B cell (primary cell): ENCODE results near the gene BRICD5. TPM values are rescaled to one million over a fixed set of nuclear protein-coding genes. Genes with fewer than 3 reads are reported as not detected.

ENCODE experiments used
- ATAC-seq: fragments of 200-7000 bp; cut with Tn5 transposase; one replicate; pipeline ENCODE4 v1.10.0; 2021; ENCODE audit warnings: low read depth, mild to moderate bottlenecking, moderate number of reproducible peaks, moderate library complexity
- CTCF ChIA-PET: fragments of 350-600 bp; sonication (Branson Sonifier 250); formaldehyde crosslinking; loops from one replicate; lab custom pipeline; 2021; ENCODE audit warnings: antibody characterized with exemption, inconsistent platforms; lab: Charles Lee
- POLR2A ChIA-PET: fragments of 350-600 bp; sonication (Branson Sonifier 250); formaldehyde crosslinking; loops from one replicate; lab custom pipeline; 2021; ENCODE audit warnings: antibody characterized with exemption; lab: Charles Lee
- DNase-seq: peaks from one replicate; pipeline ENCODE4 v3.0.0; 2013
- H2AFZ ChIP-seq: 2 replicates; pipeline ENCODE4 v1.6.1; 2012; ENCODE audit warnings: mild to moderate bottlenecking, low read depth, low read length; ENCODE audit not compliant: insufficient read depth, poor library complexity, severe bottlenecking
- H3K27ac ChIP-seq, 2 donors: 1 replicate in 1 of 2; 2 replicates in 1 of 2; pipeline ENCODE4 v1.5.1; 2012 to 2013; ENCODE audit warnings: low read length in 2 of 2, mild to moderate bottlenecking in 2 of 2, moderate library complexity in 1 of 2
- H3K27me3 ChIP-seq, 4 experiments: fragments of 200-600 bp in 1 of 4; sonication (generic) in 1 of 4; replicated peaks in 1 of 4; 1 replicate in 2 of 4; 2 replicates in 2 of 4; pipeline versions ENCODE4 v1.6.1 to v1.7.0; 2013 to 2016; ENCODE audit warnings: low read length in 3 of 4, mild to moderate bottlenecking in 2 of 4, mixed read lengths in 1 of 4, moderate library complexity in 1 of 4; ENCODE audit not compliant: insufficient read depth in 4 of 4, control insufficient read depth in 3 of 4; ENCODE audit errors: control extremely low read depth in 1 of 4
- H3K36me3 ChIP-seq, 2 experiments: replicated peaks in 1 of 2; 1 replicate in 1 of 2; 2 replicates in 1 of 2; pipeline versions ENCODE4 v1.6.1 to v1.7.1; 2013; ENCODE audit warnings: low read length in 1 of 2; ENCODE audit not compliant: insufficient read depth in 2 of 2, control insufficient read depth in 1 of 2; ENCODE audit errors: control extremely low read depth in 1 of 2, extremely low read depth in 1 of 2
- H3K4me1 ChIP-seq, 2 donors: fragments of 200-600 bp in 1 of 2; sonication (generic) in 1 of 2; 1 replicate in 1 of 2; 2 replicates in 1 of 2; pipeline versions ENCODE4 v1.5.1 to v1.6.1; 2013 to 2017; ENCODE audit warnings: low read length in 2 of 2; ENCODE audit not compliant: control insufficient read depth in 2 of 2, insufficient read depth in 2 of 2
- H3K4me2 ChIP-seq: replicated peaks from 2 replicates; pipeline ENCODE3; 2012; ENCODE audit warnings: mild to moderate bottlenecking, low read depth, low read length; ENCODE audit not compliant: poor library complexity, severe bottlenecking
- H3K4me3 ChIP-seq, 5 experiments: fragments of 200-600 bp in 1 of 5; sonication (generic) in 1 of 5; 1 replicate in 3 of 5; 2 replicates in 2 of 5; pipeline versions ENCODE4 v1.5.1 to v1.7.0; 2011 to 2016; ENCODE audit warnings: low read length in 4 of 5, mild to moderate bottlenecking in 4 of 5, low read depth in 2 of 5, control low read depth in 1 of 5, moderate library complexity in 1 of 5; ENCODE audit not compliant: insufficient read depth in 1 of 5; ENCODE audit errors: control extremely low read depth in 1 of 5, extremely low read depth in 1 of 5
- H3K79me2 ChIP-seq: fragments of 200-600 bp; sonication (generic); one replicate; pipeline ENCODE4 v1.6.0; 2016; ENCODE audit warnings: low read length; ENCODE audit not compliant: control insufficient read depth, insufficient read depth
- H3K9ac ChIP-seq: fragments of 200-600 bp; sonication (generic); 2 replicates; pipeline ENCODE4 v1.6.1; 2017; ENCODE audit warnings: mild to moderate bottlenecking, low read length, moderate library complexity
- H3K9me3 ChIP-seq, 3 donors: one replicate each; pipeline versions ENCODE4 v1.6.1 to v1.7.1; 2013; ENCODE audit warnings: low read length in 2 of 3; ENCODE audit not compliant: control insufficient read depth in 2 of 3, insufficient read depth in 1 of 3; ENCODE audit errors: control extremely low read depth in 1 of 3
- H4K20me1 ChIP-seq: 2 replicates; pipeline ENCODE4 v1.6.0; 2012; ENCODE audit warnings: mild to moderate bottlenecking, low read length; ENCODE audit not compliant: insufficient read depth, control insufficient read depth, poor library complexity, severe bottlenecking
- H3K27ac Mint-ChIP-seq: one replicate; pipeline ENCODE4 v1.8.0; 2021; ENCODE audit warnings: mixed read lengths
- H3K27me3 Mint-ChIP-seq: one replicate; pipeline ENCODE4 v1.8.0; 2021; ENCODE audit warnings: mixed read lengths
- H3K4me1 Mint-ChIP-seq: one replicate; pipeline ENCODE4 v1.8.0; 2021; ENCODE audit warnings: mixed read lengths
- H3K4me3 Mint-ChIP-seq: one replicate; pipeline ENCODE4 v1.8.0; 2021; ENCODE audit warnings: mixed read lengths
- H3K9me3 Mint-ChIP-seq: one replicate; pipeline ENCODE4 v1.8.0; 2022; ENCODE audit warnings: mixed read lengths; ENCODE audit not compliant: insufficient read depth
- EZH2 ChIP-seq: IDR thresholded peaks from 2 replicates; pipeline ENCODE4 v1.6.1; 2012; ENCODE audit warnings: borderline replicate concordance, low read depth, mild to moderate bottlenecking, moderate library complexity, low read length; ENCODE audit not compliant: insufficient read depth, poor library complexity, severe bottlenecking
- WGBS: methylation state at CpG from one replicate; pipeline ENCODE4 v1.1.5; 2013; ENCODE audit warnings: missing lambda C conversion rate; ENCODE audit not compliant: insufficient coverage; 5-methylcytosine and 5-hydroxymethylcytosine counted together
- intact Hi-C: fragments of 100-400 bp; cut with micrococcal nuclease; formaldehyde crosslinking; loops from one replicate; pipeline ENCODE4 v1.10.0; 2022
- polyA plus RNA-seq: library from polyadenylated mRNA; depleted of rRNA; stranded (reverse); fragments of >200 nt; gene quantifications from 2 replicates; pipeline ENCODE4 v1.2.3, GENCODE V29; 2012
- total RNA-seq, 2 donors: library from RNA; stranded (reverse); fragments of 120-200 nt in 1 of 2; gene quantifications; 1 replicate in 1 of 2; 2 replicates in 1 of 2; pipeline versions ENCODE4 v1.2.3 to v1.2.4, GENCODE V29; 2013 to 2022
- TF ChIP-seq, protein P1 (sequence below): fragments of 200-600 bp; IDR thresholded peaks from one replicate; pipeline ENCODE4 v1.8.0; 2022; ENCODE audit warnings: antibody characterized with exemption, mild to moderate bottlenecking

Gene BRICD5
- total and polyA plus RNA-seq, 2 donors (not counting 1 experiment from before 2014, with no cell fraction given), result 11.9 to 18.3 TPM

DNA sequence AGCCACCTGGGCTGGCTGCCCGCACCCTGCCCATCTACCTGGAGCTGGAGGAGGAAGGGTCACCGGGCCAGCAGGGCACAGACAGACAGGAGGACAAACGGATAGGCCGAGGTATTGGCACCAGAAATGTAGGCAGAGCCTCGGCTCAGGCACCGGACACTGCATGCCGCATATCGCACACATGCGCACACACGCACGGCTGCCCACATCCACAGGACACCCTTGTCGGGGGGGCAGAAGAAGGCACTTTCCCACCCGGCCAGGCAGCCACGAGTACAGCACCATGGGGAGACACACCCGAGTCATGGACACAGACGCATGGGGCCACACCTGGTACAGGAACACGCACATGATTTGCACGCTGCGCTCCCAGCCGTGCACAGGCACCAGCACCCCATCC is 28.7 kb downstream of the BRICD5 start:
- Histone ChIP-seq H3K4me2 (no peak overlapping the region), H3K36me3 (peaks cover 0 to 1% of the 10 kb centered on the region in 2 experiments), H3K4me3 (no peak overlapping the region), H3K79me2 (no peaks in the 10 kb centered on the region), H3K9me3 (no peaks in the 10 kb centered on the region), H3K9ac (no peak overlapping the region), H3K4me1 (no peaks in the 10 kb centered on the region), H3K27ac (no peak overlapping the region), H2AFZ (no peak overlapping the region), H4K20me1 (no peaks in the 10 kb centered on the region), H3K27me3 (no peaks in the 10 kb centered on the region)
- Mint-ChIP-seq H3K27ac (no peak overlapping the region), H3K4me1 (peaks cover 7% of the 10 kb centered on the region), H3K9me3 (no peaks in the 10 kb centered on the region), H3K27me3 (no peaks in the 10 kb centered on the region), H3K4me3 (no peak overlapping the region)
- no peak for ATAC-seq
- TF ChIP-seq, protein P1, sequence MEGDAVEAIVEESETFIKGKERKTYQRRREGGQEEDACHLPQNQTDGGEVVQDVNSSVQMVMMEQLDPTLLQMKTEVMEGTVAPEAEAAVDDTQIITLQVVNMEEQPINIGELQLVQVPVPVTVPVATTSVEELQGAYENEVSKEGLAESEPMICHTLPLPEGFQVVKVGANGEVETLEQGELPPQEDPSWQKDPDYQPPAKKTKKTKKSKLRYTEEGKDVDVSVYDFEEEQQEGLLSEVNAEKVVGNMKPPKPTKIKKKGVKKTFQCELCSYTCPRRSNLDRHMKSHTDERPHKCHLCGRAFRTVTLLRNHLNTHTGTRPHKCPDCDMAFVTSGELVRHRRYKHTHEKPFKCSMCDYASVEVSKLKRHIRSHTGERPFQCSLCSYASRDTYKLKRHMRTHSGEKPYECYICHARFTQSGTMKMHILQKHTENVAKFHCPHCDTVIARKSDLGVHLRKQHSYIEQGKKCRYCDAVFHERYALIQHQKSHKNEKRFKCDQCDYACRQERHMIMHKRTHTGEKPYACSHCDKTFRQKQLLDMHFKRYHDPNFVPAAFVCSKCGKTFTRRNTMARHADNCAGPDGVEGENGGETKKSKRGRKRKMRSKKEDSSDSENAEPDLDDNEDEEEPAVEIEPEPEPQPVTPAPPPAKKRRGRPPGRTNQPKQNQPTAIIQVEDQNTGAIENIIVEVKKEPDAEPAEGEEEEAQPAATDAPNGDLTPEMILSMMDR, result no peak
- no peak for TF ChIP-seq EZH2
- intact Hi-C loops, result no loop called here
- DNase-seq, result no peak
- ChIA-PET POLR2A (no interaction called here), CTCF (no interaction called here)
- 95% methylated on average over 20 of the region's 20 CpGs for WGBS

DNA sequence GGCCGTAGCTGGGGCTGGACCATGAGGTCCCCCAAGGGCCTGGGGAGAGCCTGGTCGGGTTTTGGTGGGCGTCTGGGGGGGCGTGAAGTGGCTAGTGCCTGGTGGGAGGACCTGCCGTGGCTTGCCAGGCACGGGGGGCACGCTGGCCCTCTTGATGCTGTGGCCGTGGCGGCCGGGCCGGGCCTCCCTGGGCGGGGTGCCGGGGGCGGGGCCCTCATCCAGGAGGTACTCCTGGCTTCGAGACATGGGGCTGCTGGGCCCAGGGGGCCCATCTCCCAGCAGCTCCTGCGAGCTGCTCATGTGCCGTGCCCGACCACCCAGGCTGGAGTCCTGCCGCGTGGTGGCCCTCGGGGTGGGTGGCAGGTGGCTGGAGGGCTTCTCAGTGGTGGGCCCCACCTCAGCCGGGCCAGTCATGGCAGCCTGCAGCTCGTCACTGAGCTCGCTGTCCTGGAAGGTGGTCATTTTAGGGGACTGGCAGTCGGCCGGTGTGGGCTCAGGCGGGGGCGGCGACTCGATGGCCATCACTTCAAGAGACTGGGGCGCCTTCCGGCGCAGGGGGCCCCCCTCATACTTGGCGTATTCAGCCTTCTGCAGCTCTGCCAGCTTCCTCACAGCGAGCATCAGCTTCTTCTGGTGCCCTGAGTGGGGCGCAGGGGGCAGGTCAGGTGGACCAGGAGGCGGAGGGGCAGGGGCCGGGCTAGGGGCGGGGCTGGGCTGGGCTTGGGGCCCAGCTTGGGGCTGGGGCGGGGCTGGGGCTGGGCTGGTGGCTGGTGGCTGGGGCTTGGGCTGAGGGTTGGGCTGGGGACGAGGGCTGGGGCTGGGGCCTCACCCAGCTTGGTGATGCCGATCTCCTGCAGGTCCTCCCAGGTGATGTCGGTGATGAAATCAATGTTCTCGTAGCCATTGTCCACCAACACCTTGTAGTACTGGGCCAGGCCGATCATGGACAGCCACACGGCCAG is 29.4 kb downstream of the BRICD5 start:
- no peaks in the 10 kb centered on the region for H4K20me1 ChIP-seq
- no peak for TF ChIP-seq EZH2
- TF ChIP-seq, protein P1, result no peak
- ChIA-PET POLR2A (no interaction called here), CTCF (no interaction called here)
- H3K4me3 ChIP-seq, result no peak overlapping the region
- H3K36me3 ChIP-seq, result peaks cover 0 to 7% of the 10 kb centered on the region in 2 experiments
- H2AFZ ChIP-seq, result no peak overlapping the region
- ATAC-seq (no peak), DNase-seq (no peak)
- Mint-ChIP-seq H3K4me3 (no peak overlapping the region), H3K4me1 (peaks cover 7% of the 10 kb centered on the region), H3K27me3 (no peaks in the 10 kb centered on the region), H3K27ac (no peak overlapping the region), H3K9me3 (no peaks in the 10 kb centered on the region)
- no peak overlapping the region for H3K27ac ChIP-seq
- intact Hi-C loops, result no loop called here
- no peaks in the 10 kb centered on the region for H3K4me1 ChIP-seq
- H3K9ac ChIP-seq, result no peak overlapping the region
- 92% methylated on average over 41 of the region's 46 CpGs for WGBS
- no peaks in the 10 kb centered on the region for H3K9me3 ChIP-seq
- H3K27me3 ChIP-seq, result no peaks in the 10 kb centered on the region
- H3K79me2 ChIP-seq, result no peaks in the 10 kb centered on the region
- H3K4me2 ChIP-seq, result no peak overlapping the region
